Vagina (tissue), 2 donors: ENCODE measurements around the gene TMEM19.

Experiments
- CTCF ChIP-seq, 3 experiments: fragments of 450-650 bp in 2 of 3; fragments of 200-600 bp in 1 of 3; sonication (generic) in 1 of 3; IDR thresholded peaks; one replicate each; pipeline ENCODE4 v1.5.1; 2017 to 2019; ENCODE audit warnings: antibody characterized with exemption in 3 of 3, mild to moderate bottlenecking in 2 of 3, moderate library complexity in 2 of 3
- POLR2A ChIP-seq, 2 donors: fragments of 450-650 bp; IDR thresholded peaks; one replicate each; pipeline ENCODE4 v1.6.1; 2017; ENCODE audit warnings: antibody characterized with exemption in 2 of 2, mild to moderate bottlenecking in 2 of 2, moderate library complexity in 2 of 2
- POLR2AphosphoS5 ChIP-seq, 2 donors: sonication (generic); formaldehyde crosslinking; IDR thresholded peaks; one replicate each; pipeline ENCODE4 v1.9.0; 2017; ENCODE audit warnings: antibody characterized with exemption in 2 of 2, mild to moderate bottlenecking in 2 of 2, low read depth in 1 of 2; ENCODE audit not compliant: insufficient read depth in 1 of 2

- TF ChIP-seq POLR2A (IDR thresholded peaks at IDR 0.05) (no peak), CTCF (IDR thresholded peaks at IDR 0.05) (no peak), POLR2AphosphoS5 (IDR thresholded peaks at IDR 0.05; ENCODE audit: insufficient read depth in 1 of 2, low read depth in 1 of 2) (no peak)
Measured at GRCh38 chr12:71648537-71648936, 37.3 kb upstream of the TMEM19 start.
